GM12874 (cell line): ENCODE data around the gene WDR4.

Source experiments
- CTCF ChIP-seq: IDR thresholded peaks from 2 replicates; pipeline ENCODE4 v1.5.1; 2011; ENCODE audit warnings: low read depth, mild to moderate bottlenecking, control low read depth, low read length, moderate library complexity; ENCODE audit not compliant: insufficient read depth

WDR4 gene

GRCh38 chr21:42830456-42831455, 48.6 kb downstream of the WDR4 start:
- no peak for TF ChIP-seq CTCF

- no peak for TF ChIP-seq CTCF
Observed at GRCh38 chr21:42829954-42830353, 49.4 kb downstream of the WDR4 start.

GRCh38 chr21:42829417-42829816, 49.9 kb downstream of the WDR4 start:
- TF ChIP-seq CTCF = no peak

GRCh38 chr21:42827588-42827987, 51.8 kb downstream of the WDR4 start:
- no peak for TF ChIP-seq CTCF

GRCh38 chr21:42820616-42821465, 58.5 kb downstream of the WDR4 start:
- TF ChIP-seq CTCF = no peak

GRCh38 chr21:42819861-42820615, 59.3 kb downstream of the WDR4 start:
- no peak for TF ChIP-seq CTCF

- TF ChIP-seq CTCF = peak; percentile 72
Observed at GRCh38 chr21:42818328-42818749, 61.0 kb downstream of the WDR4 start.
